Mucosa of descending colon (tissue), 3 donors: ENCODE results near the gene ADGRG4. TPM values are rescaled to one million over a fixed set of nuclear protein-coding genes. Genes with fewer than 3 reads are reported as not detected.
"Not testable (repeated sequence)": the region's sequence is repeated elsewhere in the genome, so short reads cannot be mapped to it uniquely, and the experiment has no call there.

Experiments
- ATAC-seq: fragments of 200-7000 bp; cut with Tn5 transposase; one replicate; pipeline ENCODE4 v1.9.1; 2020; ENCODE audit warnings: mild to moderate bottlenecking, moderate library complexity
- DNase-seq, 3 donors: peaks; one replicate each; pipeline ENCODE4 v3.0.0-alpha.2; 2020
- H3K36me3 ChIP-seq: fragments of 200-600 bp; one replicate; pipeline ENCODE4 v1.8.0; 2021; ENCODE audit warnings: low read depth, mild to moderate bottlenecking
- H3K4me1 ChIP-seq: fragments of 200-600 bp; one replicate; pipeline ENCODE4 v1.8.0; 2021; ENCODE audit warnings: low read depth, mild to moderate bottlenecking
- H3K4me3 ChIP-seq: fragments of 200-600 bp; one replicate; pipeline ENCODE4 v1.8.0; 2021; ENCODE audit warnings: mild to moderate bottlenecking
- H3K9me3 ChIP-seq: fragments of 200-600 bp; one replicate; pipeline ENCODE4 v1.8.0; 2021; ENCODE audit warnings: mild to moderate bottlenecking
- CTCF ChIP-seq: fragments of 200-600 bp; IDR thresholded peaks from one replicate; pipeline ENCODE4 v1.8.0; 2022; ENCODE audit warnings: antibody characterized with exemption, mild to moderate bottlenecking
- intact Hi-C, 2 donors: fragments of 100-400 bp; cut with DNase I in 1 of 2; cut with micrococcal nuclease in 1 of 2; formaldehyde crosslinking; loops; one replicate each; pipeline versions ENCODE4 v1.11.0 to v1.11.1; 2022; cut with DNase I, micrococcal nuclease
- long read RNA-seq, 2 donors: library from polyadenylated mRNA; unstranded; transcript quantifications; one replicate each; pipeline ENCODE4 v2.0.0, GENCODE V29; 2019 to 2021
- total RNA-seq, 3 donors: library from RNA; stranded (reverse); fragmentation: NEBNext Ultra II Directional in 2 of 3; extraction: Animal tissue kit (Norgen Biotek cat#: 25700) in 2 of 3; gene quantifications; one replicate each; pipeline versions ENCODE4 v1.2.1 to v1.2.4, GENCODE V29; 2021 to 2023
- donor health status: DM: no; HTN: no; CAD: no; lungs with moderate emphysema.
- donor health status: DM: no; HTN: no; CAD: no.
- donor health status: DM: no; HTN: yes; CAD: no.

ADGRG4 gene
- under 1 TPM in 2 of 3 donors, not detected in 1; 0.03 TPM for total RNA-seq
- long read RNA-seq, donor 1, result 0 reads
- long read RNA-seq, donor 2, result 0 reads

- ATAC-seq, H3K36me3 ChIP-seq, H3K9me3 ChIP-seq, DNase-seq, intact Hi-C loops, H3K4me1 ChIP-seq, H3K4me3 ChIP-seq: not testable (repeated sequence)
Observed at GRCh38 chrX:136300721-136301120, at the start of gene ADGRG4. Gene ADGRG4, plus strand, starts transcription at chrX:136300963. Its CDS starts 7,815 bp downstream, at chrX:136308778.

- no peaks in the 10 kb centered on the region for H3K36me3 ChIP-seq
- peak within 1 kb of the TSS; percentile 32 for H3K4me3 ChIP-seq
- H3K9me3 ChIP-seq, result no peaks in the 10 kb centered on the region
- no peaks in the 10 kb centered on the region for H3K4me1 ChIP-seq
- ATAC-seq, result peak; percentile 97
- peak; percentile 59 to 81 (median 71) for DNase-seq
- intact Hi-C loops, result no loop called here
- TF ChIP-seq CTCF, result no peak
Observed at GRCh38 chrX:136251041-136251991, 49.4 kb upstream of the ADGRG4 start, which contains the start of gene MAP7D3. Gene MAP7D3, minus strand, starts transcription at chrX:136251400. Its CDS starts 42 bp downstream, at chrX:136251358.

- intact Hi-C loops, result no loop called here
- Histone ChIP-seq H3K4me3 (no peak overlapping the region), H3K4me1 (no peaks in the 10 kb centered on the region), H3K36me3 (no peaks in the 10 kb centered on the region), H3K9me3 (no peaks in the 10 kb centered on the region)
- DNase-seq (no peak), ATAC-seq (no peak)
- no peak for TF ChIP-seq CTCF
Observed at GRCh38 chrX:136255541-136255940, 45.2 kb upstream of the ADGRG4 start.

- Histone ChIP-seq H3K36me3 (no peaks in the 10 kb centered on the region), H3K9me3 (no peaks in the 10 kb centered on the region), H3K4me3 (no peak overlapping the region), H3K4me1 (no peaks in the 10 kb centered on the region)
- no peak for ATAC-seq
- TF ChIP-seq CTCF, result no peak
- intact Hi-C loops, result no loop called here
- DNase-seq, result no peak
Observed at GRCh38 chrX:136256026-136256425, 44.7 kb upstream of the ADGRG4 start.

- ATAC-seq (no peak), DNase-seq (no peak)
- TF ChIP-seq CTCF, result no peak
- H3K9me3 ChIP-seq, result no peaks in the 10 kb centered on the region
- intact Hi-C loops, result no loop called here
- H3K36me3 ChIP-seq, result no peaks in the 10 kb centered on the region
- H3K4me1 ChIP-seq, result no peaks in the 10 kb centered on the region
- H3K4me3 ChIP-seq, result no peak overlapping the region
Observed at GRCh38 chrX:136258951-136259350, 41.8 kb upstream of the ADGRG4 start.

- Histone ChIP-seq H3K36me3 (no peaks in the 10 kb centered on the region), H3K9me3 (no peaks in the 10 kb centered on the region), H3K4me1 (no peaks in the 10 kb centered on the region), H3K4me3 (no peak overlapping the region)
- TF ChIP-seq CTCF, result no peak
- intact Hi-C loops, result no loop called here
- no peak for ATAC-seq
- no peak for DNase-seq
Observed at GRCh38 chrX:136259543-136259942, 41.2 kb upstream of the ADGRG4 start.
